ENCODE measurements around the gene ZNF23.

DNA sequence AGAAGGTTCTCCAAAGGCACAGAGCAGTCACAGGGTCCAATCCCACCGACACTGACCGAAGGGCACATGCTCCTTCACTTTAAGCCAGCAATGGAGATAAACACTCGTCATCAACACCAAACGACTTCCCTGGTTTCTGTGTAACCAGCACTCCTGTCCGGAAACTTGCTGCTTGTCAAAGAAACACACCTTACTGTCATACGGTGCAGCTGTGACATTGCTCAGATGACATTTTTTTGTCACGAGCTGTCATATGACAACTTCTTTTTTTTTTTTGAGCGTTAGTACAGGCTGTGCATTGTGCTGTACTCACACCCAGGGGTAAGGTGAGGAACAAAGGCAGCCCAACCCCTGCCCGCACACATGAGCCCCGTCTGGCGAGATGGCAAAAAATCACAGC lies 59.4 kb downstream of the ZNF23 start:
- TF ChIP-seq EP300 (IDR thresholded peaks at IDR 0.05) (no peak), POLR2A (IDR thresholded peaks at IDR 0.05) (no peak)
- TF ChIP-seq, protein P1, sequence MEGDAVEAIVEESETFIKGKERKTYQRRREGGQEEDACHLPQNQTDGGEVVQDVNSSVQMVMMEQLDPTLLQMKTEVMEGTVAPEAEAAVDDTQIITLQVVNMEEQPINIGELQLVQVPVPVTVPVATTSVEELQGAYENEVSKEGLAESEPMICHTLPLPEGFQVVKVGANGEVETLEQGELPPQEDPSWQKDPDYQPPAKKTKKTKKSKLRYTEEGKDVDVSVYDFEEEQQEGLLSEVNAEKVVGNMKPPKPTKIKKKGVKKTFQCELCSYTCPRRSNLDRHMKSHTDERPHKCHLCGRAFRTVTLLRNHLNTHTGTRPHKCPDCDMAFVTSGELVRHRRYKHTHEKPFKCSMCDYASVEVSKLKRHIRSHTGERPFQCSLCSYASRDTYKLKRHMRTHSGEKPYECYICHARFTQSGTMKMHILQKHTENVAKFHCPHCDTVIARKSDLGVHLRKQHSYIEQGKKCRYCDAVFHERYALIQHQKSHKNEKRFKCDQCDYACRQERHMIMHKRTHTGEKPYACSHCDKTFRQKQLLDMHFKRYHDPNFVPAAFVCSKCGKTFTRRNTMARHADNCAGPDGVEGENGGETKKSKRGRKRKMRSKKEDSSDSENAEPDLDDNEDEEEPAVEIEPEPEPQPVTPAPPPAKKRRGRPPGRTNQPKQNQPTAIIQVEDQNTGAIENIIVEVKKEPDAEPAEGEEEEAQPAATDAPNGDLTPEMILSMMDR (IDR thresholded peaks at IDR 0.05), result no peak
